Measurements from ENCODE around the gene COL15A1. TPM values are rescaled to one million over a fixed set of nuclear protein-coding genes. Genes with fewer than 3 reads are reported as not detected.

COL15A1 gene
- total and polyA plus RNA-seq, 2 of the 8 experiments (the other 6 are each of a cell fraction or from before 2014, with no cell fraction given): 0.12 to 0.15 TPM

- Histone ChIP-seq H2AFZ (ENCODE audit: low read length) (no peak overlapping the region), H3K4me1 (replicated peaks in 1 of 4; ENCODE audit: control insufficient read depth in 3 of 4, insufficient read depth in 4 of 4, low read length in 3 of 4) (peaks cover 0 to 8% (median 4%) of the 10 kb centered on the region in 4 experiments; a peak in 3 of 7 replicates), H4K8ac (ENCODE audit: extremely low read depth, insufficient read depth, low read length) (no peak overlapping the region), H4K91ac (replicated peaks; ENCODE audit: insufficient read length, low read length) (no peak overlapping the region), H2BK12ac (ENCODE audit: low read depth, low read length) (no peak overlapping the region), H3K4ac (replicated peaks; ENCODE audit: insufficient read length, low read depth, low read length) (no peak overlapping the region), H4K20me1 (replicated peaks in 1 of 2; ENCODE audit: control insufficient read depth in 1 of 2, insufficient read depth in 2 of 2, low read length in 2 of 2) (peaks cover 4 to 20% of the 10 kb centered on the region in 2 experiments), H3K79me1 (ENCODE audit: low read depth, low read length) (peaks cover 6% of the 10 kb centered on the region; the same call in 1 of the 2 replicates), H3K9ac (replicated peaks in 1 of 4; ENCODE audit: extremely low read depth in 1 of 4, low read depth in 3 of 4, low read length in 3 of 4) (no peak overlapping the region), H3K36me3 (ENCODE audit: control insufficient read depth in 2 of 4, insufficient read depth in 4 of 4, low read length in 3 of 4) (no peaks in the 10 kb centered on the region; a peak in 1 of 8 replicates), H2BK20ac (ENCODE audit: low read length) (no peak overlapping the region), H3K14ac (ENCODE audit: insufficient read length) (no peak overlapping the region), H3K56ac (replicated peaks; ENCODE audit: insufficient read length, low read depth, low read length) (no peak overlapping the region), H3K18ac (ENCODE audit: extremely low read depth, low read length) (no peak overlapping the region), H2BK120ac (replicated peaks; ENCODE audit: low read depth, low read length) (no peak overlapping the region), H3K23me2 (ENCODE audit: low read depth, low read length) (peaks cover 7% of the 10 kb centered on the region), H2BK5ac (ENCODE audit: low read depth, low read length) (no peak overlapping the region), H2BK15ac (ENCODE audit: low read length) (no peak overlapping the region), H3K27me3 (replicated peaks in 1 of 4; ENCODE audit: control insufficient read depth in 3 of 4, extremely low read depth in 1 of 4, insufficient read depth in 3 of 4, low read length in 3 of 4) (no peaks in the 10 kb centered on the region), H3K27ac (ENCODE audit: low read depth, low read length) (no peak overlapping the region), H3K4me3 (ENCODE audit: extremely low read depth in 1 of 4, insufficient read depth in 2 of 4, low read depth in 3 of 4, low read length in 4 of 4) (no peak overlapping the region), H3K23ac (ENCODE audit: insufficient read length) (no peak overlapping the region), H2AK5ac (ENCODE audit: low read depth, low read length) (no peak overlapping the region), H3K79me2 (ENCODE audit: control insufficient read depth in 1 of 2, insufficient read depth in 2 of 2, low read length in 2 of 2) (peaks cover 6 to 72% of the 10 kb centered on the region in 2 experiments), H3K9me3 (ENCODE audit: insufficient read depth in 2 of 2, low read depth in 1 of 2, low read length in 1 of 2) (no peaks in the 10 kb centered on the region), H4K5ac (ENCODE audit: insufficient read length, low read depth, low read length) (no peak overlapping the region), H3K4me2 (ENCODE audit: insufficient read depth in 1 of 2, low read depth in 2 of 2, low read length in 2 of 2) (no peak overlapping the region; a peak in 1 of 4 replicates)
- TF ChIP-seq RBBP5 (IDR thresholded peaks at IDR 0.05; ENCODE audit: borderline replicate concordance, low read depth, low read length): no peak
- TF ChIP-seq FOSL1 (IDR thresholded peaks at IDR 0.05; ENCODE audit: insufficient read depth, low read depth, low read length): no peak
- no peak for DNase-seq (ENCODE audit: low read depth in 1 of 2, low spot score in 2 of 2)
- no peak for FAIRE-seq
- 83% methylated on average over 2 of the region's 2 CpGs; no CpG with 5 or more reads in 1 of the 2 experiments for WGBS, 2 experiments (ENCODE audit: extremely low coverage in 1 of 2, insufficient coverage in 1 of 2, insufficient read length in 1 of 2, insufficient replicate concordance in 2 of 2, low coverage in 1 of 2, low lambda C conversion rate in 2 of 2, missing lambda C conversion rate in 1 of 2)
- ChIA-PET CTCF (ENCODE audit: partially characterized antibody) (no interaction called here), POLR2A (ENCODE audit: partially characterized antibody) (no interaction called here)
These were observed 164.4 kb downstream of the COL15A1 start for GRCh38 chr9:99108131-99108530.

All from H1 (cell line).